Calu3 (cell line): Measurements from ENCODE around the gene CTTNBP2NL. TPM values are rescaled to one million over a fixed set of nuclear protein-coding genes. Genes with fewer than 3 reads are reported as not detected.

Experiments used
- BruUV-seq: library from RNA; stranded (reverse); fragments of 400-500 nt; replicated peaks from 2 replicates; lab custom pipeline; 2021; lab: Mats Ljungman, UMichigan
- CTCF ChIA-PET: fragments of 300-600 bp; sonication (Branson Sonifier 250); formaldehyde crosslinking; loops from one replicate; lab custom pipeline; 2022; ENCODE audit warnings: antibody characterized with exemption; lab: Charles Lee
- DNase-seq: peaks from one replicate; pipeline ENCODE4 v3.0.0; 2022
- H3K27ac Mint-ChIP-seq: one replicate; pipeline ENCODE4 v1.8.0; 2022; ENCODE audit warnings: mixed read lengths; ENCODE audit not compliant: unreplicated experiment
- H3K27me3 Mint-ChIP-seq: one replicate; pipeline ENCODE4 v1.8.0; 2022; ENCODE audit warnings: mixed read lengths; ENCODE audit not compliant: unreplicated experiment
- H3K36me3 Mint-ChIP-seq: one replicate; pipeline ENCODE4 v1.8.0; 2022; ENCODE audit warnings: mild to moderate bottlenecking, moderate library complexity, mixed read lengths; ENCODE audit not compliant: insufficient read depth, unreplicated experiment
- H3K4me1 Mint-ChIP-seq: one replicate; pipeline ENCODE4 v1.8.0; 2022; ENCODE audit warnings: mild to moderate bottlenecking, low read depth, mixed read lengths; ENCODE audit not compliant: unreplicated experiment
- H3K4me3 Mint-ChIP-seq: one replicate; pipeline ENCODE4 v1.8.0; 2022; ENCODE audit warnings: mild to moderate bottlenecking, low read depth, moderate library complexity, mixed read lengths; ENCODE audit not compliant: unreplicated experiment
- H3K9me3 Mint-ChIP-seq: one replicate; pipeline ENCODE4 v1.8.0; 2022; ENCODE audit warnings: low read depth, mixed read lengths; ENCODE audit not compliant: unreplicated experiment
- CTCF ChIP-seq: fragments of 200-600 bp; IDR thresholded peaks from one replicate; pipeline ENCODE4 v1.8.0; 2022; ENCODE audit warnings: antibody characterized with exemption; ENCODE audit not compliant: unreplicated experiment
- intact Hi-C: fragments of 100-400 bp; cut with micrococcal nuclease; formaldehyde crosslinking; loops from one replicate; pipeline ENCODE4 v1.10.0; 2022; ENCODE audit not compliant: unreplicated experiment
- total RNA-seq: library from RNA; stranded (reverse); gene quantifications from 2 replicates; pipeline ENCODE4 v1.2.3, GENCODE V29; 2022

Gene CTTNBP2NL
- total RNA-seq, 1 experiment from 2014 or later: 48.9 TPM

DNA sequence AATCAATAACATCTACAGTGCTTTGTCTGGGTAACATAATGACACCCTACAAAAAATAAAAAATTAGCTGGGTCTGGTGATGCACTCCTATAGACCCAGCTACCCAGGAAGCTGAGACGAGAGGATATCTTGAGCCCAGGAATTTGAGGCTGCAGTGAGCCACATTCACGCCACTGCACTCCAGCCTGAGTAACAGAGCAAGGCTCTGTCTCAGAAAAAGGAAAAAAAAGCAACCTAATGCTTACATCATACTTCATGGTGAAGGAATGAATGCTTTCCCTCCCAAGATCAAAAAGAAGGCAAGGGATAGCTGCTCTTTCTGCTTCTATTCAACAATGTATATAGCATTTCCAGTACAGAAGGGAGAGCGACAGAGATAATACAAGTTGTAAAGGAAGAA is 24.2 kb upstream of the CTTNBP2NL start:
- H3K27ac Mint-ChIP-seq: no peak overlapping the region
- intact Hi-C loops: no loop called here
- no peaks in the 10 kb centered on the region for H3K36me3 Mint-ChIP-seq
- BruUV-seq: no TSS peak
- TF ChIP-seq CTCF: no peak
- H3K4me1 Mint-ChIP-seq: no peaks in the 10 kb centered on the region
- DNase-seq: no peak
- H3K4me3 Mint-ChIP-seq: no peak overlapping the region
- CTCF ChIA-PET: no interaction called here
- H3K9me3 Mint-ChIP-seq: no peaks in the 10 kb centered on the region
- H3K27me3 Mint-ChIP-seq: peaks cover 46% of the 10 kb centered on the region

- BruUV-seq: no TSS peak
- no peaks in the 10 kb centered on the region for H3K36me3 Mint-ChIP-seq
- CTCF ChIA-PET: no interaction called here
- no peak for TF ChIP-seq CTCF
- H3K4me1 Mint-ChIP-seq: no peaks in the 10 kb centered on the region
- intact Hi-C loops: no loop called here
- no peaks in the 10 kb centered on the region for H3K9me3 Mint-ChIP-seq
- H3K4me3 Mint-ChIP-seq: no peak overlapping the region
- H3K27me3 Mint-ChIP-seq: peaks cover 32% of the 10 kb centered on the region
- no peak overlapping the region for H3K27ac Mint-ChIP-seq
- no peak for DNase-seq
Measured at GRCh38 chr1:112373806-112374205, 22.2 kb upstream of the CTTNBP2NL start.

- Mint-ChIP-seq H3K4me1 (no peaks in the 10 kb centered on the region), H3K27ac (no peak overlapping the region), H3K27me3 (peaks cover 21% of the 10 kb centered on the region), H3K4me3 (no peak overlapping the region), H3K36me3 (no peaks in the 10 kb centered on the region), H3K9me3 (no peaks in the 10 kb centered on the region)
- DNase-seq: no peak
- BruUV-seq: no TSS peak
- intact Hi-C loops: no loop called here
- CTCF ChIA-PET: no interaction called here
- no peak for TF ChIP-seq CTCF
Measured at GRCh38 chr1:112375701-112376100, 20.3 kb upstream of the CTTNBP2NL start.

GRCh38 chr1:112380356-112380755 is 15.7 kb upstream of the CTTNBP2NL start:
- Mint-ChIP-seq H3K27ac (no peak overlapping the region), H3K27me3 (peaks cover 48% of the 10 kb centered on the region), H3K9me3 (no peaks in the 10 kb centered on the region), H3K4me1 (no peaks in the 10 kb centered on the region), H3K4me3 (no peak overlapping the region), H3K36me3 (no peaks in the 10 kb centered on the region)
- CTCF ChIA-PET: no interaction called here
- TF ChIP-seq CTCF: no peak
- no peak for DNase-seq
- intact Hi-C loops: no loop called here
- no TSS peak for BruUV-seq
